OCI-LY7 (cell line): ENCODE measurements around the gene GDI1. TPM values are rescaled to one million over a fixed set of nuclear protein-coding genes. Genes with fewer than 3 reads are reported as not detected.

ENCODE experiments used
- BruUV-seq: library from RNA; stranded (reverse); fragments of 400-500 nt; replicated peaks from 2 replicates; lab custom pipeline; 2021; lab: Mats Ljungman, UMichigan
- CTCF ChIA-PET: fragments of 300-600 bp; sonication (Branson Sonifier 250); formaldehyde crosslinking; loops from one replicate; lab custom pipeline; 2022; ENCODE audit warnings: antibody characterized with exemption; ENCODE audit not compliant: unreplicated experiment; lab: Charles Lee
- POLR2A ChIA-PET: fragments of 300-600 bp; sonication (Branson Sonifier 250); formaldehyde crosslinking; loops from one replicate; lab custom pipeline; 2022; ENCODE audit warnings: antibody characterized with exemption; lab: Charles Lee
- DNase-seq: peaks from one replicate; pipeline ENCODE4 v3.0.0-alpha.2; 2015; ENCODE audit warnings: low spot score
- H2AFZ ChIP-seq: fragments of 200-600 bp; sonication (generic), shearing (Covaris generic); 2 replicates; pipeline ENCODE4 v1.6.1; 2014; ENCODE audit warnings: mild to moderate bottlenecking, antibody characterized with exemption, low read length, moderate library complexity
- H3K27ac ChIP-seq: fragments of 200-600 bp; sonication (generic); 2 replicates; pipeline ENCODE4 v1.5.1; 2014; ENCODE audit warnings: mixed run types, low read depth, mild to moderate bottlenecking, moderate library complexity, low read length, inconsistent platforms; ENCODE audit not compliant: poor library complexity, severe bottlenecking
- H3K36me3 ChIP-seq: fragments of 200-600 bp; sonication (generic); 2 replicates; pipeline ENCODE4 v1.6.1; 2014; ENCODE audit warnings: mild to moderate bottlenecking, antibody characterized with exemption, low read length, moderate library complexity, mixed read lengths; ENCODE audit not compliant: insufficient read depth
- H3K4me1 ChIP-seq: fragments of 200-600 bp; sonication (generic); 2 replicates; pipeline ENCODE4 v1.5.1; 2014; ENCODE audit warnings: mild to moderate bottlenecking, low read length; ENCODE audit not compliant: insufficient read depth, poor library complexity, severe bottlenecking
- H3K4me2 ChIP-seq: fragments of 200-600 bp; sonication (generic); 2 replicates; pipeline ENCODE4 v1.6.1; 2014; ENCODE audit warnings: mild to moderate bottlenecking, low read length
- H3K4me3 ChIP-seq: fragments of 200-600 bp; sonication (generic); 2 replicates; pipeline ENCODE4 v1.5.1; 2014; ENCODE audit warnings: mild to moderate bottlenecking, low read depth, low read length; ENCODE audit not compliant: poor library complexity, severe bottlenecking
- H3K79me2 ChIP-seq: fragments of 200-600 bp; sonication (generic); 2 replicates; pipeline ENCODE4 v1.6.1; 2016; ENCODE audit warnings: low read depth, mild to moderate bottlenecking, low read length, moderate library complexity, mixed read lengths; ENCODE audit not compliant: insufficient read depth
- H3K9me2 ChIP-seq: fragments of 200-600 bp; sonication (generic); 2 replicates; pipeline ENCODE4 v1.6.1; 2016; ENCODE audit warnings: mild to moderate bottlenecking, low read length, mixed read lengths; ENCODE audit not compliant: insufficient read depth
- H3K9me3 ChIP-seq: fragments of 200-600 bp; sonication (generic); 2 replicates; pipeline ENCODE4 v1.6.1; 2014; ENCODE audit warnings: mild to moderate bottlenecking, mixed run types, low read length, mixed read lengths
- H4K20me1 ChIP-seq: fragments of 200-600 bp; sonication (generic); 2 replicates; pipeline ENCODE4 v1.6.1; 2014; ENCODE audit warnings: mild to moderate bottlenecking, antibody characterized with exemption, low read length, moderate library complexity, mixed read lengths; ENCODE audit not compliant: insufficient read depth
- EZH2phosphoT487 ChIP-seq: fragments of 200-600 bp; sonication (generic); IDR thresholded peaks from 2 replicates; pipeline ENCODE4 v1.6.1; 2018; ENCODE audit warnings: low read depth, borderline replicate concordance, mild to moderate bottlenecking, mixed run types, antibody characterized with exemption, low read length, moderate library complexity, mixed read lengths
- intact Hi-C: fragments of 100-400 bp; cut with micrococcal nuclease; formaldehyde crosslinking; loops from one replicate; pipeline ENCODE4 v1.10.0; 2022; ENCODE audit not compliant: unreplicated experiment
- total RNA-seq, 2 experiments: library from RNA; depleted of rRNA in 1 of 2; stranded (reverse); fragments of >200 nt in 1 of 2; shearing (Covaris generic) in 1 of 2; gene quantifications; 2 replicates each; pipeline ENCODE4 v1.2.3, GENCODE V29; 2014 to 2022
- TF ChIP-seq, protein P1 (sequence below): fragments of 200-600 bp; sonication (generic); conservative IDR thresholded peaks from 2 replicates; pipeline ENCODE4 v1.5.1; 2014; ENCODE audit warnings: mild to moderate bottlenecking, antibody characterized with exemption, low read length, moderate library complexity, mixed read lengths

The GDI1 gene
- total RNA-seq, 2 experiments from 2014 or later = 76.6 to 103 TPM

DNA sequence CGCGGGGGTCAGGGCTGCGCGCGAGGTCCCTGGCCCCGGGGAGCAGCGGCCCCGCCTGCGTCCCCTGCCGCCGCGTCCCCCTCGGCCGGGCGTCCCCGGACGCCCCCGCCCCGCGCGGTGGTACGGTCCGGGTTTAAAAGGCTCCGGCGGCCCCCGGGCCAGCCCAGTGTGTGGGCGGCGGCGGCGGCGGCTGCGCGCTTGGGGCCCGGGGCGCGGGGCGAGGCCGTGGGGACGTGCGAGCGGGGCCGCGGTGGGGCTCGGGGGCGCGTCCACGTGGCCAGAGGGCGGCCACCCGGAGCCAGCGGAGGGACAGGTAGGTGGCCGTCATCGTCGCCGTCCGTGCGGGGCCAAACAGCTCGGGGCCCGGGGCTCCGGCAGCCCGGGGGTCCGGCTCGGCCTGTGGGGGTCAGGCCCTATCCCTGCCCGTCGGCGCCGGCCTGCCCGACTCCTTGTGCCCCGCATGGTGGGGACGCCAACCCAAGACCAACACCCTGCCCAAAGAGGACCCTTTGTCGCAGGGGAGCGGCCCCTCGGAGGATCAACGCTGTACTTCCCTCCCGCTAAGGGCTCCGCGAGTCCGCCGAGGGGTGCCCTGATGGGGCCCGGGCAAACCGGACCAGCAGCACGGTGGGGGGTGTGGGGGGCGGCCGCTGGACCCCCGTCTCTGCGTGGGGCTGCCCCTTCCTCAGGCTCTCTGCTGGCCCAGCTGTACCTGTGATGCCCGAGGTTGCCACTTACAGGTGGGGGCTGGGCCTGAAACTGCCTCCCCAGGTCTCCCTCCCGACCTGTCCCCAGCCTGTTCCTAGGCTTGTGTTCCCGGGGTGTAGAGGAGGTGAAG, 21.4 kb downstream of the GDI1 start, which contains the start of gene PLXNA3:
PLXNA3 (plus strand) TSS at position 166 of the 838 bp plus-strand sequence. CDS start 1,903 bp downstream, outside the sequence.
- POLR2A ChIA-PET = interaction anchor here (0.7 kb wide), 1 partner anchor 23 kb away, joined by 3 read pairs; no protein-coding TSS in a partner anchor
- BruUV-seq = no TSS peak
- peak within 1 kb of the TSS; percentile 64 for H3K4me2 ChIP-seq
- H3K9me2 ChIP-seq = no peaks in the 10 kb centered on the region
- no peak within 1 kb of the TSS for H3K27ac ChIP-seq
- H3K4me1 ChIP-seq = peaks cover 9% of the 10 kb centered on the region
- H4K20me1 ChIP-seq = no peaks in the 10 kb centered on the region
- intact Hi-C loops = no loop called here
- H2AFZ ChIP-seq = peak within 1 kb of the TSS; percentile 61; the same call in 1 of the 2 replicates
- H3K36me3 ChIP-seq = no peaks in the 10 kb centered on the region
- CTCF ChIA-PET = no interaction called here
- H3K9me3 ChIP-seq = no peaks in the 10 kb centered on the region
- DNase-seq = peak; percentile 48
- peak within 1 kb of the TSS; percentile 61 for H3K4me3 ChIP-seq
- no peaks in the 10 kb centered on the region for H3K79me2 ChIP-seq
- TF ChIP-seq, protein P1, sequence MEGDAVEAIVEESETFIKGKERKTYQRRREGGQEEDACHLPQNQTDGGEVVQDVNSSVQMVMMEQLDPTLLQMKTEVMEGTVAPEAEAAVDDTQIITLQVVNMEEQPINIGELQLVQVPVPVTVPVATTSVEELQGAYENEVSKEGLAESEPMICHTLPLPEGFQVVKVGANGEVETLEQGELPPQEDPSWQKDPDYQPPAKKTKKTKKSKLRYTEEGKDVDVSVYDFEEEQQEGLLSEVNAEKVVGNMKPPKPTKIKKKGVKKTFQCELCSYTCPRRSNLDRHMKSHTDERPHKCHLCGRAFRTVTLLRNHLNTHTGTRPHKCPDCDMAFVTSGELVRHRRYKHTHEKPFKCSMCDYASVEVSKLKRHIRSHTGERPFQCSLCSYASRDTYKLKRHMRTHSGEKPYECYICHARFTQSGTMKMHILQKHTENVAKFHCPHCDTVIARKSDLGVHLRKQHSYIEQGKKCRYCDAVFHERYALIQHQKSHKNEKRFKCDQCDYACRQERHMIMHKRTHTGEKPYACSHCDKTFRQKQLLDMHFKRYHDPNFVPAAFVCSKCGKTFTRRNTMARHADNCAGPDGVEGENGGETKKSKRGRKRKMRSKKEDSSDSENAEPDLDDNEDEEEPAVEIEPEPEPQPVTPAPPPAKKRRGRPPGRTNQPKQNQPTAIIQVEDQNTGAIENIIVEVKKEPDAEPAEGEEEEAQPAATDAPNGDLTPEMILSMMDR = no peak
- TF ChIP-seq EZH2phosphoT487 = no peak

DNA sequence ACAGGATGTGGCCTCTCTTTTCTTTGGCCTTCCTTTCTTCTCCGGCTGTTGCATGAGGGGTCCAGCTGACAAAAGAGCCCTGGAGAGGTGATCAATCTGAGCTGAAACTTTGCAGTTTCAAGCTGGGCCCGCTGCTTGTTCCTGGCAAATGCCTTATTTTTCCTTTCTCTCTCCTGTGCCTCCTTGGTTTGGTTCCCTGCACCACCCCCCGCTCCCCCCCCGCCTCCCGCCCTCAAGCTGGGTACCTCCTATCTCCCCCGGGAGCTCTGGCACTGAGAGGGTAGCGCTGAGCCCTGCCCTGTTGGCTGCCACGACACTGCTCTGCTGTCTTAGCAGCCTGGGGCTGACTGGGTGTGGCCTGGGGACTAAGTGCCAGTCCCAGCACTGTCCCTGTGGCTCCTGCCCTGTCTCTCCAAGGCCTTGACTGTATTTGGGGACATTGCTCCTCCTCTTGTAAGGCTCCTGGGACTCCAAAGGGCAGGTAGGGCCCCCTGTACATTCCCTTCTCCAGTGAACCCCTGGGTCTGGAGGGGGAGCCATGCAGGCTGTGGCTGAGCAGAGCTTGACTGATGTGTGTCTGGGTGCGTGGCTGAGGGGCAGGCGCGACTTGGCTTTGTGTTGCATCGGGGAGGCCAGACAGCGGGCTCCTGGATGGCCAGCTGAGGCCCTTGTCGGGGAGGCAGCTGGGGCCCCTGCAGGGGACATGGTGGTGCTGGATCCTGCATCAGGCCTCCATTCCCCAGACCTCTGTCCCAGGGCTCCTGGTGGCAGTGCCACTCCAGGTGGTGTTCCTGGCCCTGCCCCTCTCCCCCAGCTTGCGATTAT, 22.2 kb downstream of the GDI1 start:
- ChIA-PET POLR2A (no interaction called here), CTCF (interaction anchor here (1.0 kb wide), 1 partner anchor 19 kb away, joined by 3 read pairs; no protein-coding TSS in a partner anchor)
- H3K4me2 ChIP-seq = peak overlapping the region; percentile 64
- no peak overlapping the region for H3K27ac ChIP-seq
- H3K4me3 ChIP-seq = peak overlapping the region; percentile 61
- no peak overlapping the region for H2AFZ ChIP-seq
- no TSS peak for BruUV-seq
- intact Hi-C loops = no loop called here
- H3K4me1 ChIP-seq = peaks cover 9% of the 10 kb centered on the region
- TF ChIP-seq EZH2phosphoT487 = no peak
- TF ChIP-seq, protein P1 = no peak
- no peaks in the 10 kb centered on the region for H3K9me2 ChIP-seq
- no peaks in the 10 kb centered on the region for H3K9me3 ChIP-seq
- no peaks in the 10 kb centered on the region for H3K79me2 ChIP-seq
- no peaks in the 10 kb centered on the region for H4K20me1 ChIP-seq
- H3K36me3 ChIP-seq = no peaks in the 10 kb centered on the region
- DNase-seq = peak; percentile 13
